ENCODE data around the gene SF3B6. TPM values are rescaled to one million over a fixed set of nuclear protein-coding genes. Genes with fewer than 3 reads are reported as not detected.

Gene SF3B6, protein sequence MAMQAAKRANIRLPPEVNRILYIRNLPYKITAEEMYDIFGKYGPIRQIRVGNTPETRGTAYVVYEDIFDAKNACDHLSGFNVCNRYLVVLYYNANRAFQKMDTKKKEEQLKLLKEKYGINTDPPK
- 112 and 146 TPM in 2 replicates for total RNA-seq

DNA sequence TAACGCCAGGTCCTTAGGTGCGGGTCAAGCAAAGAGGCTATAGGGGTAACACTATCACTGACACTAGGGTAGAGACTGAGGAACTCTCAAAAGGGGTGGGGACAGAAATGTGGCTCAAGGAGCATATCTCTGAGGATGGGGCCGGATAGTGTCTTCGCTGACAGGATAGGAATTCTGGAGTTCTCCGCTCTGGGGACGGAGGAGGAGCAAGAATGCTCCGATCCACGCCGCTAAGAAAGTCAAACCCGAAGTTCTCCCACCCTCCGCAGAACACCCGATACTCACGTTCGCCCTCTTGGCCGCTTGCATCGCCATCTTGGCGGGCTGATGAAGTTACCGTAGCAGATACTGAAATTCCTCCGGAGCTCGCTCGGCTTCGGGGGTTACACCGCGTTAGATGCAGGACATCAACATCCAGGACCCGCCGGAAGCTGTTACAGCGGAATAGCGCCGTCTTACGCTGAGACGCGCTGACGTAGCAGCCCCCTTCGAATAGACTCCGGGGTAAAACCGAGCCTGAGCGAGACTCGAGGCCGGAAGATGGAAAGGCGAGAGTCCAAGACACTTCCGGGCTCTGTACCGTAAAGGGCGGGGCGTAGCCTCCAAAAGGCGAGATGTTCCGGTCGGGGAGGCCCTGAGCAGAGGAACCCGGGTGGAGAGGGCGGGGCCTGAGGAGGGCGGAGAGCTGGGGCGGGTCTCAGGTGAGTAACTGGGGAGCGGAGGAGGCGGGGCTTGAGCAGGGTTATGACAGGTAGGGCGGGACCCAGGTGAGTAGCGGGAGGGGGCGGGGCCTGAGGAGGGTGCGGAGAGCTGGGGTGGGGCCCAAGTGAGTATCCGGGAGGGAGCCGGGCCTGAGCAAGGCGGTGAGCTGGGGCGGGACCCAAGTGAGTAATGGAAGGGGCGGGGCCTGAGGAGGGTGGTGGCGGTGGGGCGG is at the start of gene SF3B6:
Gene SF3B6, minus strand, starts transcription at position 412 of the 934 bp plus-strand sequence. Its CDS starts 97 bp downstream, at position 315.
- peak within 1 kb of the TSS; percentile 98 for H3K4me3 ChIP-seq (ENCODE audit: low read depth, low read length)
- DNase-seq (ENCODE audit: low read depth) = peak; percentile 99
- TF ChIP-seq, protein P1, sequence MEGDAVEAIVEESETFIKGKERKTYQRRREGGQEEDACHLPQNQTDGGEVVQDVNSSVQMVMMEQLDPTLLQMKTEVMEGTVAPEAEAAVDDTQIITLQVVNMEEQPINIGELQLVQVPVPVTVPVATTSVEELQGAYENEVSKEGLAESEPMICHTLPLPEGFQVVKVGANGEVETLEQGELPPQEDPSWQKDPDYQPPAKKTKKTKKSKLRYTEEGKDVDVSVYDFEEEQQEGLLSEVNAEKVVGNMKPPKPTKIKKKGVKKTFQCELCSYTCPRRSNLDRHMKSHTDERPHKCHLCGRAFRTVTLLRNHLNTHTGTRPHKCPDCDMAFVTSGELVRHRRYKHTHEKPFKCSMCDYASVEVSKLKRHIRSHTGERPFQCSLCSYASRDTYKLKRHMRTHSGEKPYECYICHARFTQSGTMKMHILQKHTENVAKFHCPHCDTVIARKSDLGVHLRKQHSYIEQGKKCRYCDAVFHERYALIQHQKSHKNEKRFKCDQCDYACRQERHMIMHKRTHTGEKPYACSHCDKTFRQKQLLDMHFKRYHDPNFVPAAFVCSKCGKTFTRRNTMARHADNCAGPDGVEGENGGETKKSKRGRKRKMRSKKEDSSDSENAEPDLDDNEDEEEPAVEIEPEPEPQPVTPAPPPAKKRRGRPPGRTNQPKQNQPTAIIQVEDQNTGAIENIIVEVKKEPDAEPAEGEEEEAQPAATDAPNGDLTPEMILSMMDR (IDR thresholded peaks at IDR 0.05; ENCODE audit: insufficient read depth, low read depth, low read length) = no peak

DNA sequence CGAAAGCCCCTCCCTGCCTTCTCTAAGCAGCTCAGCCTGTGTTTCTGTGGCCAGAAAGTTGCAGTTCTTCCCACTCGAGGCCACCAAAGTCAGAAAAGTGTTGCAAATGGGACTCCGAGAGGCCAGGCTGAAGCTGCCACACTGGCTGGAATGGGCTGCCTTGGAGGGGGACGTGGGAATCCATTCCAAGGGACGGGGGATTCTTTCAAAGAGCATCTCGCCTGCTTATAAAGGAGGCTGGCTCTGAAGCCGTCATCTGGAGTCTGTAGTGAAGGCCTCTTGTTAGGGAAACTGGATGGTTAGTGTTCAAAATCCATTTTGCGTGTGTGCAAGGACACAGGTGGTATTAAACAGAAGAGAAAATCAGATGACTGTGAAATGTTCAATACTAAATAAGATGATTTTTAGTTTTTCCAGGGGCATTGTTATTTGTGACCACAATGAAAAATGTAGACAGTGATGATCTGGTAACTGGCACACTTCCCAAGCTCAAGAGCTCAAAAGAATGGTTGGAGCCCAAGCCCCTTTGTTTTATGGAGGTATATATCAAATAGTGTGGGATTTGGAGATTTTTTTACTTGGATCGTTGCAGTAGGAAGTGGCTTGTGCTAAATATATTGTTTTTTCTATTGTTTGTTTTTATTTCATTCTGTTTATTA is 47.9 kb upstream of the SF3B6 start:
- TF ChIP-seq, protein P1 (IDR thresholded peaks at IDR 0.05; ENCODE audit: insufficient read depth, low read depth, low read length) = no peak
- no peak for DNase-seq (ENCODE audit: low read depth)
- H3K4me3 ChIP-seq (ENCODE audit: low read depth, low read length) = peak overlapping the region; percentile 89

DNA sequence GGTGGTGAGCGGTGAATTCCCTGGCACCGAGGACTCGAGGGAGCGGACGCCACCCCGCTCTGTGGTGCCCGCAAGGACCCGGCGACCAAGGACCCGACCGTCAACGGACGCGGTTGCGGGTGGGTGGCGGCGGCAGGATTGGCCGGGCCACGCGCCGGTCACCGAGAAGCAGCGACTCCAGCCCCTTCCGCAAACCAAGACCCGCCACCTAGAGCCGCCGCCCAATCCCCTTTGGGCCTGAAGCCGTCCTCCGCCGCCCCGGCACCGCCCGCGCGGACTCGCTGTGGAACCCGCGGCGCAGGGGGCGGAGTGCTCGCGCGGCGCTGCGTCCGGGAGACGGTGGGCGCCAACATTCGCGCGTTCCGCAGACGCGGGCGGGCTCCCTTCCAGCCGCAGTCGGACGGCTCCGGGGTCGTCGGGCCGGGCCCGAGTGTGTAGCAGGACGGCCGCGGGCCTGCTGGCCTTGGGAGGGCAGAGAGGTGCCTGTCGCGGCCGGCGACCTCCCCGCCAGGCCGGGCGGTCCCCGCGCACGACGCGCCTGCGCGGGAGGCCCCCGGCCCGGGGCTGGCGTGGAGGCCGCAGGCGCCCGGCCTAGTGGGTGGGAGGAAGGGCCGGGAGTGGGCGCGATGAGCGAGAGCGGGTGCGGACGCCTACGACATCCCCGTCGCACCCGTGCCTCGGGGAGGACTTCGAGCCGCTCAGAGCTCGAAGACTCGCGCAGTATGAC is 47.2 kb upstream of the SF3B6 start, which contains the start of the genes FAM228B and PFN4:
Gene FAM228B, plus strand, starts transcription at position 275 of the 727 bp plus-strand sequence. CDS start 893 bp downstream, outside the sequence.
Gene PFN4, minus strand, starts transcription at position 140 of the 727 bp plus-strand sequence. CDS start 799 bp downstream, outside the sequence.
- H3K4me3 ChIP-seq (ENCODE audit: low read depth, low read length) = peak within 1 kb of the TSS; percentile 89
- TF ChIP-seq, protein P1 (IDR thresholded peaks at IDR 0.05; ENCODE audit: insufficient read depth, low read depth, low read length) = no peak
- DNase-seq (ENCODE audit: low read depth) = peak; percentile 85

DNA sequence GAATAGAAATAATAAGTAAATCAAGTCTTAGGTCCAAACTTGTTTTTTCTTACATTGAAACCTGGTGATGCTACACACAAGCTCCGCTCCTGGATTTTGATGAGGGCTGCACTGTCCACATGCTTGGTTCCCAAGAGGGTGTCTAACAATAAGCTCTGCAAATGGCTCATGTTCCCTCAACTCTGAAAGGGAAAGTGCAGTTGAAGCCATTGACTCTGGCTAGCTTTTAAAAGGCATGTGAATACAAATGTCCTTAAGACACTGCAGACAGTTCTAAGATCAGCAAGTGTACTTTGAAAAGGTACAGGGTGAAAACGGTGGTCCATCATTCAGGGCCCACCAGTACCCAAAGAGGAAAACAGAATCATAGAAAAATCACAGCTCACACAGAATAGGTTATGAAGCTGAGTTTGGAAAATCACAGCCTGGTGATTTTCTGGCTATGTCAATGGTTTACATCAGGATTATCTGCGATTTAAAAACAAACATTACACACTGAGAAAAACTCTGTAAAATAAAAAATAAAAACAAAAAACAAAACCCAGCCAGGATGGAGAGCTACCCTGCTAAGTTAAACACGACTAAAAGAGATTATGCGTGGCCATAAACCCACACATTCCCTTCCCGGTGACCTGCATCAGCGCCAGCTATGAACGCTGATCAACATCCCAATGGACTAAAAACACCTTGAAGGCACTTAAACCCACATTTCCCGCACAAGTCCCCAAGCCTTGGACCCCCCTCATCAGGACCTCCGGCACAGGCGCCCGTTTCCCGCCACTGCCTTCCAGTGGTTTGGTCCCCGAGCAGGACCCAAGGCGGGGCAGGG is 46.5 kb upstream of the SF3B6 start:
- TF ChIP-seq, protein P1 (IDR thresholded peaks at IDR 0.05; ENCODE audit: insufficient read depth, low read depth, low read length) = no peak
- peak; percentile 10 for DNase-seq (ENCODE audit: low read depth)
- peak overlapping the region; percentile 89 for H3K4me3 ChIP-seq (ENCODE audit: low read depth, low read length)

DNA sequence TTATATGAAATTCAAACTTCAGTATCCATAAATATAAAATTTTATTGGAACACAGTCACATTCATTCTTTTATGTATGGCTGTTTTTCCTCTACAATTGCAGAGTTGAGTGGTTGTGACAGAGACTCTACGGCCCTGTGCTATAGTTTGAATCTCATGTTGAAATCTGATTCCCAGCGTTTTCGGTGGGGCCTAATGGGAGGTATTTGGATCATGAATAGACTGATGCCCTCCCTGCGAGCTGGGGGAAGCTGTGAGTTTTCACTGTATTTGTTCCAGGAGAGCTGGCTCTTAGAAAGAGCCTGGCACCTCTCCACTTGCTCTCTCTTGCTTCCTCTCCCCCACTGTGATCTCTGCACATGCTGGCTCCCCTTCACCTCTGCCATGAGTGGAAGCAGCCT is 45.3 kb upstream of the SF3B6 start:
- no peak overlapping the region for H3K4me3 ChIP-seq (ENCODE audit: low read depth, low read length)
- TF ChIP-seq, protein P1 (IDR thresholded peaks at IDR 0.05; ENCODE audit: insufficient read depth, low read depth, low read length) = no peak
- no peak for DNase-seq (ENCODE audit: low read depth)
